ENCODE measurements around the gene NTRK2. TPM values are rescaled to one million over a fixed set of nuclear protein-coding genes. Genes with fewer than 3 reads are reported as not detected.

NTRK2 gene
- total RNA-seq, 6 donors from 2014 or later, result 0.30 to 16.8 (median 2.6) TPM

- WGBS, 2 donors, result 84 to 92% methylated on average over 2 of the region's 2 CpGs
These were observed 270.8 kb downstream of the NTRK2 start for GRCh38 chr9:84940294-84940693.

DNA sequence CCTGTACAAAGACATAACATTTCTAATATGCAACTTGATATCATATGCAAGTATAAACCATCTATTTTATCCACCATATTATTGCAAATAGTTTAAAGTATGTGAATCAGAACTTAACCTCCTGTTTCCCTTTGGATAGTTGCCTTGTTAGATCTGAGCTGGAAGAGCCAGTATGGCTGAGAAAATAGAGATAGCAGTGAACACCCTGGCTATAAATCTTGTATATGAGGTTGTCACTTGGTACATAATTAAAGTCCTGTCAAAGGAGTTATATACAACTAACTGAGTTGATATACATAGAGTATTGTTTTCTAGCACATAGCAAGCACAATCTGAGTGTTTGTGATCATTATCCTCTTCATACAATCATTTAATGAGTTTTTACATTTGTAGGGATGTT, 272.3 kb downstream of the NTRK2 start:
- TF ChIP-seq POLR2AphosphoS5 (IDR thresholded peaks at IDR 0.05) (no peak), POLR2A (IDR thresholded peaks at IDR 0.05) (no peak), CTCF (IDR thresholded peaks at IDR 0.05) (no peak), EP300 (IDR thresholded peaks at IDR 0.05) (no peak)
- no peak overlapping the region for H3K27ac ChIP-seq
- no peaks in the 10 kb centered on the region for H3K9me3 ChIP-seq
- no peak for ATAC-seq (ENCODE audit: low FRiP score in 2 of 2)
- no peaks in the 10 kb centered on the region for H3K4me1 ChIP-seq
- no peak for DNase-seq
- no peaks in the 10 kb centered on the region for H3K36me3 ChIP-seq
- H3K27me3 ChIP-seq, result no peaks in the 10 kb centered on the region
- H3K4me3 ChIP-seq, result no peak overlapping the region

More at GRCh38 chr9:84940294-84940693, 270.8 kb downstream of the NTRK2 start:
- ATAC-seq (ENCODE audit: low FRiP score in 2 of 2) (no peak), DNase-seq (no peak)
- H3K4me3 ChIP-seq, result no peak overlapping the region
- no peaks in the 10 kb centered on the region for H3K4me1 ChIP-seq
- no peak for TF ChIP-seq POLR2A (IDR thresholded peaks at IDR 0.05)
- no peak for TF ChIP-seq POLR2AphosphoS5 (IDR thresholded peaks at IDR 0.05)
- TF ChIP-seq CTCF (IDR thresholded peaks at IDR 0.05), result no peak
- TF ChIP-seq EP300 (IDR thresholded peaks at IDR 0.05), result no peak
- H3K27ac ChIP-seq, result no peak overlapping the region
- no peaks in the 10 kb centered on the region for H3K27me3 ChIP-seq
- no peaks in the 10 kb centered on the region for H3K36me3 ChIP-seq
- H3K9me3 ChIP-seq, result no peaks in the 10 kb centered on the region

DNA sequence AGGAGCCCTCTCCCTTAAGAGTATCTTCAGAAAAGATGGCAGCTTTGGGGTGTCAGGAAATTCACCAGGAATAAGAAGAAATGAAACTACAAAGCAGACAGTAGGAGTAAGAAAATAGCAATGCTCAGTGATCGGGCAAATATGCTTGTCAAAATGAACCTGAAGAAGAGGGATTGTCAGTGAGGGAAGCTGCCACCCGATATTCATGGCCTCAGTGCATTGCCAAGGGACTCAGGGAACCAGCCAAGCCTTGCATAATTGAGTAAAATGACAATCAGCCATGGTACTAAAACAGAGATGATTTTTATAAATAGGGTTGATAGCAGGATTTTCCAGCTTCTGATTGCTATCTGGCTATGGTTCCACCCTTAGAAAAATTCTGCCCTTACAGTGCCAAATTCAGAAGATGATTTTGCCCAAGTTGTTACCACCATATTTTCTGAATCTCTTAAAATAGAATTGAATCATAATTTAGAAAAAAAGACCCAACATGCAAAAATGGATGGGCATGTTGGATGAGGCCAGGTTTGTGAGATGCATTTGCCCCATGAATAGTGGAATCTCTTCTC, 274.0 kb downstream of the NTRK2 start:
- no peaks in the 10 kb centered on the region for H3K4me1 ChIP-seq
- ATAC-seq (ENCODE audit: low FRiP score in 2 of 2) (no peak), DNase-seq (no peak)
- H3K36me3 ChIP-seq, result no peaks in the 10 kb centered on the region
- no peak overlapping the region for H3K4me3 ChIP-seq
- no peaks in the 10 kb centered on the region for H3K27me3 ChIP-seq
- TF ChIP-seq POLR2A (IDR thresholded peaks at IDR 0.05), result no peak
- TF ChIP-seq EP300 (IDR thresholded peaks at IDR 0.05), result no peak
- no peak for TF ChIP-seq CTCF (IDR thresholded peaks at IDR 0.05)
- TF ChIP-seq POLR2AphosphoS5 (IDR thresholded peaks at IDR 0.05), result no peak
- WGBS, 2 donors, result 79 to 93% methylated on average over 2 of the region's 2 CpGs
- H3K9me3 ChIP-seq, result no peaks in the 10 kb centered on the region
- no peak overlapping the region for H3K27ac ChIP-seq

DNA sequence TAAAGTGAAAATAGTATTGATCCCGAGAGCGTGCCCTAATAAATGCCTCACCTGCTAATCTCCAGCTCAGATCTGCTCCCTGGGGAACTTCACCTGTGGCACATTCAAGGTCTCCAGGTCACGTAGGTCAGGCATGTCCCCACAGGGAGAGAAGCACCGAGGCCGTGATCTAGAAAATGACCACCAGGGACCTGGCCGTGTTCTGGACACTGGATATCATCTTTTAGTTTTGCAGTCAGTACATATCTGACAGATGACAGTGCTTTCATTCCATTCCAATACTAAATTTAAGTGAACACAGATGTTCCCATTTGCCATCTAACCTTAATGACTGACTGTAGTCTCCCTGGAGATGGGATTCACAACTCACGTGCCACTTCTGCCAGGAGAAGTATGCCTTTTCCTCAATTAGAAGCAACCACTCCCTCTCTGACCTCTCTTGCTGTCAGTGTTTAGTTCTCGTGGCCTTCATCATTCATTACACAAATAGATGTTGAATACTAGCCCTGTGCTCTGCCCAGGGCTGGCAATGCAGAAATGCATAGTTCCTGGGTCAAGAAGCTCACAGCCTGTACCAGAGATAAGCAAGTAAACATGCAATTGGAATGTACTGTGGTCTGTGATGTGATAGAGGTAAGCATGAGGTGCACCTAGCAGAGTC, 276.5 kb downstream of the NTRK2 start:
- no peak for ATAC-seq (ENCODE audit: low FRiP score in 2 of 2)
- no peak for DNase-seq
- TF ChIP-seq POLR2AphosphoS5 (IDR thresholded peaks at IDR 0.05) (no peak), POLR2A (IDR thresholded peaks at IDR 0.05) (no peak), CTCF (IDR thresholded peaks at IDR 0.05) (no peak), EP300 (IDR thresholded peaks at IDR 0.05) (no peak)
- H3K36me3 ChIP-seq, result no peaks in the 10 kb centered on the region
- H3K27me3 ChIP-seq, result no peaks in the 10 kb centered on the region
- 83 to 94% methylated on average over 8 of the region's 8 CpGs for WGBS, 2 donors
- H3K27ac ChIP-seq, result no peak overlapping the region
- H3K4me1 ChIP-seq, result no peaks in the 10 kb centered on the region
- no peaks in the 10 kb centered on the region for H3K9me3 ChIP-seq
- H3K4me3 ChIP-seq, result no peak overlapping the region

Measured in upper lobe of left lung (tissue), 6 donors.